GM19238 (cell line): ENCODE data around the gene HSD17B8.
A peak's percentile ranks its signal among the peaks of the same experiment; 100 is the strongest.

Experiments used
- DNase-seq: peaks from one replicate; pipeline ENCODE4 v3.0.0; 2011; ENCODE audit warnings: low spot score; ENCODE audit not compliant: insufficient read length

HSD17B8 gene

GRCh38 chr6:33204415-33205190, at the start of gene HSD17B8:
Gene HSD17B8, plus strand, starts transcription at chr6:33204655. Its CDS starts 14 bp downstream, at chr6:33204669.
- peak; percentile 94 for DNase-seq

GRCh38 chr6:33156561-33156960, 47.9 kb upstream of the HSD17B8 start:
- DNase-seq = no peak

- no peak for DNase-seq
Measured at GRCh38 chr6:33156964-33157363, 47.5 kb upstream of the HSD17B8 start.

- DNase-seq = no peak
Measured at GRCh38 chr6:33160096-33160495, 44.4 kb upstream of the HSD17B8 start.

GRCh38 chr6:33160728-33161344, 43.6 kb upstream of the HSD17B8 start:
- DNase-seq = no peak

GRCh38 chr6:33161354-33162331, 42.8 kb upstream of the HSD17B8 start:
- peak; percentile 90 for DNase-seq

GRCh38 chr6:33163540-33163939, 40.9 kb upstream of the HSD17B8 start:
- DNase-seq = no peak

- no peak for DNase-seq
Measured at GRCh38 chr6:33164176-33164575, 40.3 kb upstream of the HSD17B8 start.

GRCh38 chr6:33164665-33165373, 39.6 kb upstream of the HSD17B8 start:
- no peak for DNase-seq

- no peak for DNase-seq
Measured at GRCh38 chr6:33165581-33166258, 38.7 kb upstream of the HSD17B8 start.

GRCh38 chr6:33166363-33166762, 38.1 kb upstream of the HSD17B8 start:
- DNase-seq = no peak

GRCh38 chr6:33166811-33167210, 37.6 kb upstream of the HSD17B8 start:
- no peak for DNase-seq

- no peak for DNase-seq
Measured at GRCh38 chr6:33167374-33168283, 36.8 kb upstream of the HSD17B8 start.

GRCh38 chr6:33168284-33168601, 36.2 kb upstream of the HSD17B8 start:
- DNase-seq = no peak

- no peak for DNase-seq
Measured at GRCh38 chr6:33168639-33169038, 35.8 kb upstream of the HSD17B8 start.

- DNase-seq = no peak
Measured at GRCh38 chr6:33169291-33170175, 34.9 kb upstream of the HSD17B8 start.

- DNase-seq = no peak
Measured at GRCh38 chr6:33170176-33171015, 34.1 kb upstream of the HSD17B8 start.
